Lower lobe of right lung (tissue), 2 donors: ENCODE measurements around the gene CCNF. TPM values are rescaled to one million over a fixed set of nuclear protein-coding genes. Genes with fewer than 3 reads are reported as not detected.
A peak's percentile ranks its signal among the peaks of the same experiment; 100 is the strongest.

Experiments
- ATAC-seq, 2 donors: fragments of 200-7000 bp; cut with Tn5 transposase; one replicate each; pipeline ENCODE4 v1.9.1; 2020 to 2022; ENCODE audit warnings: mild to moderate bottlenecking in 2 of 2, moderate library complexity in 2 of 2
- DNase-seq: peaks from one replicate; pipeline ENCODE4 v3.0.0-alpha.2; 2020
- H3K27ac ChIP-seq: fragments of 200-600 bp; one replicate; pipeline ENCODE4 v1.8.0; 2022
- H3K27me3 ChIP-seq: fragments of 200-600 bp; one replicate; pipeline ENCODE4 v1.8.0; 2022; ENCODE audit warnings: low read depth
- H3K36me3 ChIP-seq: fragments of 200-600 bp; one replicate; pipeline ENCODE4 v1.8.0; 2022; ENCODE audit warnings: mild to moderate bottlenecking
- H3K4me1 ChIP-seq: fragments of 200-600 bp; one replicate; pipeline ENCODE4 v1.8.0; 2022
- H3K4me3 ChIP-seq: fragments of 200-600 bp; one replicate; pipeline ENCODE4 v1.8.0; 2022; ENCODE audit warnings: mild to moderate bottlenecking
- H3K9me3 ChIP-seq: fragments of 200-600 bp; one replicate; pipeline ENCODE4 v1.8.0; 2022
- CTCF ChIP-seq: fragments of 200-600 bp; IDR thresholded peaks from one replicate; pipeline ENCODE4 v1.8.0; 2022; ENCODE audit warnings: antibody characterized with exemption, mild to moderate bottlenecking
- intact Hi-C: fragments of 100-400 bp; cut with DNase I; formaldehyde crosslinking; loops from one replicate; pipeline ENCODE4 v1.11.0; 2022
- total RNA-seq: library from RNA; stranded (reverse); fragmentation: NEBNext Ultra II Directional; extraction: Animal tissue kit (Norgen Biotek cat#: 25700); gene quantifications from one replicate; pipeline ENCODE4 v1.2.1, GENCODE V29; 2021
- donor health status: DM: no; HTN: yes; CAD: no; lungs with severe emphysema.

CCNF gene
- total RNA-seq, 1 donor from 2014 or later = 3.4 TPM

GRCh38 chr16:2495041-2495440, 65.8 kb downstream of the CCNF start:
- Histone ChIP-seq H3K4me1 (peaks cover 42% of the 10 kb centered on the region), H3K9me3 (no peaks in the 10 kb centered on the region), H3K27me3 (no peaks in the 10 kb centered on the region), H3K4me3 (no peak overlapping the region), H3K27ac (peak overlapping the region; percentile 24), H3K36me3 (peaks cover 28% of the 10 kb centered on the region)
- intact Hi-C loops = no loop called here
- ATAC-seq = no peak
- no peak for TF ChIP-seq CTCF
- no peak for DNase-seq

- intact Hi-C loops = no loop called here
- Histone ChIP-seq H3K27ac (no peak overlapping the region), H3K9me3 (no peaks in the 10 kb centered on the region), H3K27me3 (no peaks in the 10 kb centered on the region), H3K4me3 (no peak overlapping the region), H3K36me3 (peaks cover 34% of the 10 kb centered on the region), H3K4me1 (peaks cover 49% of the 10 kb centered on the region)
- ATAC-seq (no peak), DNase-seq (no peak)
- TF ChIP-seq CTCF = no peak
These were observed 67.2 kb downstream of the CCNF start for GRCh38 chr16:2496223-2497115.

- peak overlapping the region; percentile 32 for H3K27ac ChIP-seq
- no peaks in the 10 kb centered on the region for H3K27me3 ChIP-seq
- no peaks in the 10 kb centered on the region for H3K9me3 ChIP-seq
- peaks cover 56% of the 10 kb centered on the region for H3K4me1 ChIP-seq
- H3K36me3 ChIP-seq = peaks cover 34% of the 10 kb centered on the region
- intact Hi-C loops = no loop called here
- DNase-seq = peak; percentile 70
- H3K4me3 ChIP-seq = no peak overlapping the region
- no peak for TF ChIP-seq CTCF
- ATAC-seq = peak in 1 of 2 donors; percentile 19
These were observed 67.9 kb downstream of the CCNF start for GRCh38 chr16:2497116-2497630.

GRCh38 chr16:2497695-2498484, 68.6 kb downstream of the CCNF start:
- peak overlapping the region; percentile 32 for H3K27ac ChIP-seq
- DNase-seq = no peak
- no peak overlapping the region for H3K4me3 ChIP-seq
- H3K9me3 ChIP-seq = no peaks in the 10 kb centered on the region
- TF ChIP-seq CTCF = no peak
- ATAC-seq = no peak
- intact Hi-C loops = no loop called here
- peaks cover 64% of the 10 kb centered on the region for H3K4me1 ChIP-seq
- peaks cover 34% of the 10 kb centered on the region for H3K36me3 ChIP-seq
- H3K27me3 ChIP-seq = no peaks in the 10 kb centered on the region

- peaks cover 34% of the 10 kb centered on the region for H3K36me3 ChIP-seq
- no peak for TF ChIP-seq CTCF
- H3K27ac ChIP-seq = peak overlapping the region; percentile 32
- no peak overlapping the region for H3K4me3 ChIP-seq
- DNase-seq (peak; percentile 85), ATAC-seq (peak; percentile 40 to 50)
- no peaks in the 10 kb centered on the region for H3K27me3 ChIP-seq
- intact Hi-C loops = no loop called here
- H3K9me3 ChIP-seq = no peaks in the 10 kb centered on the region
- peaks cover 70% of the 10 kb centered on the region for H3K4me1 ChIP-seq
These were observed 69.4 kb downstream of the CCNF start for GRCh38 chr16:2498531-2499253.
